IPS-11a (cell line): Measurements from ENCODE around the gene PNPLA3.

Experiments
- H3K4me3 ChIP-seq: one replicate; pipeline ENCODE4 v1.5.1; 2013; ENCODE audit warnings: low read depth, low read length, control low read depth

Gene PNPLA3

DNA sequence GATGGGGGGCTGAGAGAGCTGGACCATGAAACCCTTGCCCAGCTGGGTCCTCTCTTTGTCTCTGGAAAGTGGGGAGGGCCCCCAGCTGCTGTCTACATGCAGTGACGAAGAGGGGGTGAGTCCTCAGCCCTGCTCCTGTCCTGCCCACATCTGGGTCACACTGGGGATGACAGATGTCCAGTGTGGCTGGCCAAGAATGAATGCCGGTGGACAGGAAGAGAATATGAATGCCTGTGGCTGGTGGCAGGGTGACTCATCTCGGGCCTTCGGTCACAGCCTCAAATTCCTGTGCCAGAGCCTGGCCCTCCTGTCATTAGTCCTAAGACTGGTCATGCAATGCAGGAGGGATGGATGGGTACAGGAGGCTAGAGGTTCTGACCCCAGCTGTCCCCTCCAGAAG, 2.2 kb upstream of the PNPLA3 start:
- H3K4me3 ChIP-seq: no peak overlapping the region

GRCh38 chr22:43922123-43922522, 1.5 kb upstream of the PNPLA3 start:
- H3K4me3 ChIP-seq: no peak overlapping the region

DNA sequence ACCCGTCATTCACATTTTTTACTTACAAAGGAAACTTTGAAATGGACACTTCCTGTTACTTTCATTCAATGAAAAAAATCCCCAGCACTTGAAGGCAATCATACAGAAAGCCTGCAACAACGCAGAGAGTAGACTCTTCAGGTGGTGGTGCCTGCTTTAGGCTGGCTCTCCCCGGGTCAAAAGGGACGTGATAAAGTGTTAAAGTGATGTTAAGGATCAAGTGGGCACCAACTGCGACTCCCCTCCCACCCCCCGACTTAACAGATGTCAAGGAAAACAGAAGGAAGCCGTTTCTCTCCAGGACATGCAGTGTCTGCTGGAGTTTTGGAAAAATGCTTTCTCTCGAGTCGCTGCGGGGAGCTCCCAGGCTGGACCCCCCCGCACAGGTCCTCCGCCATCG, 414 bp upstream of the PNPLA3 start:
- peak overlapping the region; percentile 17 for H3K4me3 ChIP-seq

DNA sequence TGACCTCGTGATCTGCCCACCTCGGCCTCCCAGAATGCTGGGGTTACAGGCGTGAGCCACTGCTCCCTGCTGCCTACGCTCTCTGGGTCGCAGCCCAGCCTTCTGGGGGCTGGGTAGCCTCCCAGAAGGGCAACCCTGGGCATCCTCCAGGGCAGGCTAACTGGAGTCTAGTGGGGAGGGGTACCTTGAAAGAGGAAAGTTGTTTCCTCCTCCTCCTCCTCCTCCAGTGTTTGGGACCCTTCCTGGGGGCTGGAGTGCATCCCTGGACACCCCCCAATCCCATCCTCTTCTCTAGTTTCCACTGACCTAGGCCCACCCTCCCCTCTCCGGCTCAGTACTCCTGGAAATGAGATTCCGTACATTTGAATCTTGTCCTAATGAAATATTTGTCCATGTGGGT, 1.3 kb downstream of the PNPLA3 start:
- H3K4me3 ChIP-seq: peak overlapping the region; percentile 13

GRCh38 chr22:43925433-43926348, 2.1 kb downstream of the PNPLA3 start:
- H3K4me3 ChIP-seq: no peak overlapping the region

GRCh38 chr22:43926349-43926710, 2.7 kb downstream of the PNPLA3 start:
- no peak overlapping the region for H3K4me3 ChIP-seq

GRCh38 chr22:43928468-43928867, 4.9 kb downstream of the PNPLA3 start:
- no peak overlapping the region for H3K4me3 ChIP-seq

- no peak overlapping the region for H3K4me3 ChIP-seq
Observed at GRCh38 chr22:43928908-43929307, 5.3 kb downstream of the PNPLA3 start.

- H3K4me3 ChIP-seq: no peak overlapping the region
Observed at GRCh38 chr22:43931771-43932170, 8.2 kb downstream of the PNPLA3 start.

DNA sequence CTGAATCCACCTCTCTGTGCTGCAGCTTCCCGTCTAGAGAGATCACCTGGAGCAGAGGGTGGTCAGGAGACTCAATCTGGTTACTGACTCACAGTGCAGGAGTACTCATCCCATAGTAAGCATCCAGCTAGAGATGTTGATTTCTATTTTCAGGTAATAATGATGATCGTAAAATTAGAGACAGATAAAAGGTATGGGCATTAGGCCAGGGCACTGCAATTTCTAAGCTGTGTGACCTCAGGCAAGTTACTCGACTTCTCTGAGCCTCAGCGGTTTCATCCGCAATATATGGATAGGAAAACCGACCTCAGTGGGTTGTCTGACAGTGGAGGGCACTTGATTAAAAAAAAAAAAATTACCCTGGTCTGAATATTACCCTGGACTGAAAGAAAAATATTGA, 17.8 kb downstream of the PNPLA3 start:
- H3K4me3 ChIP-seq: no peak overlapping the region

DNA sequence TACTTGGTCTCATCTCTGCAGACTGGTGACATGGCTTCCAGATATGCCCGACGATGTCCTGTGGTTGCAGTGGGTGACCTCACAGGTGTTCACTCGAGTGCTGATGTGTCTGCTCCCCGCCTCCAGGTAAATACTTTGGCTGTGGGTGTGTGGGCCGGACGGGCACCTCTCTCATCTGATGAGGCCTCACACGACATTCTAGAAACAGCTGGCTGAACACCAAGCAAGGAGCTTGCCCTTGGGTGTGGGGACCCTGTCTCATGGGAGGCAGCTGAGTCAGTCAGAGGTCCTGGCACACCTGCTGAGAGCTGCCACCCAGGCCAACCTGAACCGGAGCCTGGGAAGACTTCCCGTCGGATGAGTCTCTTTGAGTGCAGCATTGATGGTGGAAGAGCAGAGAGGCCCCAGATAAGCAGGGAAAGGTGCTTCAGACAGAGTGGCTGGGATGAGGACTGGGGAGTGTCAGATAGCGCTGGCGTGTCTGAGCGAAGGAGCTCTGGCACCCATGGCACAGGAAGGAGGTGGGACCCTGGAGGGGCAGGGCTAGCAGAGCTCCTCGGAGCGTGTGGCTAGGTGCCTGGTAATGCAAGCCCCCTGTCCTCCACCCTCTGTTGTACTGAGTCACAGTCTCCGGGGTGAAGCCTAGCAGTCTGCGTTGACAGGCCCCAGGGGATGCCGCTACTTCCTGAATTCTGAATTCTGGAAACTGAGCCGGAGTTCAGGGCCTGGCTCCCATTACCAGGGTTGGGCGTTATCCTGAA, 21.2 kb downstream of the PNPLA3 start:
- H3K4me3 ChIP-seq: no peak overlapping the region

GRCh38 chr22:43945632-43946383, 22.2 kb downstream of the PNPLA3 start:
- no peak overlapping the region for H3K4me3 ChIP-seq

DNA sequence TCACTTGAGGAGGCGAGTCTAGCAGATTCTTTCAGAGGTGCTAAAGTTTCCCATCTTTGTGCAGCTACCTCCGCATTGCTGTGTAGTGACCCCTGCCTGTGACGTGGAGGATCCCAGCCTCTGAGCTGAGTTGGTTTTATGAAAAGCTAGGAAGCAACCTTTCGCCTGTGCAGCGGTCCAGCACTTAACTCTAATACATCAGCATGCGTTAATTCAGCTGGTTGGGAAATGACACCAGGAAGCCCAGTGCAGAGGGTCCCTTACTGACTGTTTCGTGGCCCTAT, 22.7 kb downstream of the PNPLA3 start:
- H3K4me3 ChIP-seq: no peak overlapping the region

GRCh38 chr22:43948836-43949406, 25.3 kb downstream of the PNPLA3 start:
- no peak overlapping the region for H3K4me3 ChIP-seq

DNA sequence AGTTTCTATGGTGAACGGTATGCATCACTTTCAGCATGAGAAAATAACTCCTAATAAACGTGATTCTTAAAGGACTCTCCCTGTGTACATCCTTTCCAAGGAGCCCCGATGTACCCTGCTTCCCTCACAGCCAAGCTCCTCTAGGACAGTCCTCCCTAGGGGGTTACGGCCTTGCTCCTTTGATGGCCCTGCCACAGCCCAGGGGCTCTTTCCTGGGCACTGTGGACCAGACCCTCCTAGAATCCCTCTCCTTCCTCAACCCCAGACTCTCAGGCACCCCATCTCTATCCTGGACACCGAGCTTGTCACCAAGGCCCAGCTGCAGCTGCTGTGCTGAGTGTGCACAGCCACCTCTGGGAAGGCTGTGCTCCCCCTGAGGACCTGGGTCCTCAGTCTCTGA, 27.8 kb downstream of the PNPLA3 start:
- H3K4me3 ChIP-seq: no peak overlapping the region

DNA sequence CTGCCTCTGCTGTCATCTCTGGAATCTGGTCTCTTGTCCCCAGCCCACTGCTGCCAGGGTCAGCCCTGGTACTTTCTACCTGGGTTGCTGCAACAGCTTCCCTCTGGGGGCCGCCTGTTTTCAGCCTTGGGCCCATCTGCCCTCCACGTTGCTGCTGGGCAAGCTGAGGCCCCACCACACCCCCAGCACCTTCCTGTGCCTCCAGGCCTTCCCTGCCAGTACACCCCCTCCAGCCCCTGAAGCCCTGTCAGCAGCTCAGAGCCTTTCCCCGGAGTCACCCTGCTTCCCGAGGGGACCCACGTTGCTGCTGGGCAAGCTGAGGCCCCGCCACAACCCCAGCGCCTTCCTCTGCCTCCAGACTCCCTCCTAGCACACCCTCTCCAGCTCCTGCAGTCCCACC, 28.4 kb downstream of the PNPLA3 start:
- no peak overlapping the region for H3K4me3 ChIP-seq

DNA sequence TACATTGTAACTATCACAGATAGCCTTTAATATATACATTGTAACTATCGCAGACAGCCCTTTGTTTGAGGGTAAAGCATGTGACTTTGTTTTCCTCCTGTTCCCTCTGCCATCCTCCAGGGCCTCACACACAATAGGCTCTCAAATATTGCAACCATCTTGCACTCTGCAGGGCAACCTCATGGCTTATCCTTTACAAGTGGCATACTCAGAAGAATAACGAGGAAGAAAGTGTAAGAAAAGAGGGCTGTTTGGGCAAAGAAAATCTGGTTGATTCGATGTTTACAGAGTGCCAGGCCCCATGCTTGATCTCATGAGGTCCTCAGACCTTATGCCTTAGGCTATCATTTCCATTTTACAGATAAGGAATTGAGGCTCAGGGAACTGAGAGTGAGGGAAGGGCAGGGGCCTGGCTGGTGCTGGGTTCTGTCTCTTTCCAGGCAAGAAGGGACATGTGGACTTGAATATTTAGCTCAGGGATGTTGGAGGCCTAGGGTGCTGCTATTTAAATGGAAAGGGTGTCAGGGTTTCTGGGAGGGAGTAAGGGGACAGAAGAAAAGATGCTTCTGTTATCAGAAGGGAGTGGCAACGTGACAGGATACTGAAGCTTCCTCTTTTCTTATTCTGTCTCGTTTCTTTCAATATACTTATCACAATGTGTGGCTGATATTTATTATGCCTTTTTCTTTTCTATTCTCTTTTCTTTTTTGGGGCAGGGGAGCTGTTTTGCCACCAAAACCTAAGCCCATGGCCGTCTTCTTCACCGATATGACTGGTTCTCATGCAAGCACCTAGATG, 30.6 kb downstream of the PNPLA3 start:
- peak overlapping the region; percentile 93 for H3K4me3 ChIP-seq

DNA sequence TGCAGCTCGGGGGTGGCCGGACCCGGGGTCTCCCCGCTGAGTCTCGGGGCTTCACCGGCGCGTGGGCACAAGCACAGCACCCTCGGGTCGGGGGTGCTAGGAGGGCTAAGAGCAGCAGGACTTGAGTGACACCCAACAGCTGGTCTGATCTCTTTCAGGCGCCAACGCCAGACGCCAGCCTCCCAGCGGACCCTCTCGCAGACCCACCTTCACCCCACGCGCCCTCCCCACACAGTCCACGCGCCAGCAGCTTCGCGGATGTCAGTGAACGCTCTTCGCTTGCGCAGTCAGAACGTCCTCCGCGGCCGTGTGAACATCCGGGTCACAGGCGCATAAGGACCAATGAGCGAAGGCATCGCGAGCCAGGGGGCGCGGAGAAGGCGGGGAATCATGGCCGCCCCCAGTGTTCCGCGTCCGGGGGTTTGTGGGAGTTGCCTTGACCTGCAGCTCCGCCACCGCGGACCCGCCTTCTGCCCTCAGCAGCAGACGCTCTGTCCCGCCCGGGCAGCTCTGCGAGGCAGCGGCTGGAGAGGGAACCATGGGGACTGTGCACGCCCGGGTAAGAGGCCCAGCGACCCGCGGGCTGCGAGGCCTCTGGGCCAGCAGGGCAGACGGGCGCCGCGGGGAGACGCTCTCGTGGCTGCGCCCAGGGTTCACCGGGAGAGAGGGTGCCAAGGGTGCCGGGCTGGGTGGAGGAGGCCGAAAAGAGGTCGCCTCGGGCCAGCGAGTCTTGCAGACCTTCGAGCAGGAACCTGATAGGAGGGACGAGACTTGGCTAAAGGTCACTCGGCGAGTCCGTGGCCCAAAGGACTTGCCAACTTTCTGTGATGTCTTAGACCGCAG, 31.7 kb downstream of the PNPLA3 start, which contains the start of gene SAMM50:
TSS of gene SAMM50 (plus strand) at position 403 of the 843 bp plus-strand sequence. CDS start at position 539, 136 bp downstream.
- H3K4me3 ChIP-seq: peak within 1 kb of the TSS; percentile 93
